Measurements from ENCODE around the gene GLI3.

GRCh38 chr7:42103456-42103855, 133.6 kb downstream of the GLI3 start:
- TF ChIP-seq CTCF (conservative IDR thresholded peaks at IDR 0.05 in 1 of 2, IDR thresholded peaks at IDR 0.05 in 1 of 2; ENCODE audit: low read depth in 1 of 2, low read length in 2 of 2) (no peak), EZH2 (IDR thresholded peaks at IDR 0.05; ENCODE audit: low read length, missing control alignments) (no peak)

Measured in fibroblast of lung (primary cell).